Body of pancreas (tissue), 4 donors: Measurements from ENCODE around the gene CASZ1.

Experiments used
- POLR2A ChIP-seq, 3 donors: fragments of 450-650 bp; IDR thresholded peaks; one replicate each; pipeline ENCODE4 v1.6.1; 2016; ENCODE audit warnings: antibody characterized with exemption in 3 of 3, mild to moderate bottlenecking in 2 of 3
- TF ChIP-seq, protein P1 (sequence below), 7 experiments: fragments of 450-650 bp in 4 of 7; fragments of 200-600 bp in 3 of 7; sonication (generic) in 3 of 7; IDR thresholded peaks; one replicate each; pipeline ENCODE4 v1.5.1; 2016 to 2019; ENCODE audit warnings: antibody characterized with exemption in 7 of 7

DNA sequence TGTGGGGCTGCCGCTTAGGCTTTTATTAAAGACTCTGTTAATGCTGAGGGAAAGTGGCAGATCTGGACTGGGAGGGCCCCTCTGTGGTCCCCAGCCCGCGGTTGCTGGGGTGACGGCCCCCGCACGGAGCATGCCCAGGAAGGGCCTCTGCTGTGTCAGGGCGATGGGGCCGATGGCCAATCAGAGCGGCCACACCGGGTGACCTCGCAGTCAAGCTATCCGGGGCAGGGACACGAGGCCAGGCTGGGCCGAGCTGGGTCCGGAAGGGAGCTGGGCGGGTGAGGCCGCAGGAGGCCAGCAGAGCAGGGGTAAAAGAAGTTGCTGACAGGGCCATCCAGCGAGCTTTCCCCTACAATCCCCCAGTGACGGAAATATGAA, 145.1 kb downstream of the CASZ1 start:
- TF ChIP-seq, protein P1, sequence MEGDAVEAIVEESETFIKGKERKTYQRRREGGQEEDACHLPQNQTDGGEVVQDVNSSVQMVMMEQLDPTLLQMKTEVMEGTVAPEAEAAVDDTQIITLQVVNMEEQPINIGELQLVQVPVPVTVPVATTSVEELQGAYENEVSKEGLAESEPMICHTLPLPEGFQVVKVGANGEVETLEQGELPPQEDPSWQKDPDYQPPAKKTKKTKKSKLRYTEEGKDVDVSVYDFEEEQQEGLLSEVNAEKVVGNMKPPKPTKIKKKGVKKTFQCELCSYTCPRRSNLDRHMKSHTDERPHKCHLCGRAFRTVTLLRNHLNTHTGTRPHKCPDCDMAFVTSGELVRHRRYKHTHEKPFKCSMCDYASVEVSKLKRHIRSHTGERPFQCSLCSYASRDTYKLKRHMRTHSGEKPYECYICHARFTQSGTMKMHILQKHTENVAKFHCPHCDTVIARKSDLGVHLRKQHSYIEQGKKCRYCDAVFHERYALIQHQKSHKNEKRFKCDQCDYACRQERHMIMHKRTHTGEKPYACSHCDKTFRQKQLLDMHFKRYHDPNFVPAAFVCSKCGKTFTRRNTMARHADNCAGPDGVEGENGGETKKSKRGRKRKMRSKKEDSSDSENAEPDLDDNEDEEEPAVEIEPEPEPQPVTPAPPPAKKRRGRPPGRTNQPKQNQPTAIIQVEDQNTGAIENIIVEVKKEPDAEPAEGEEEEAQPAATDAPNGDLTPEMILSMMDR (IDR thresholded peaks at IDR 0.05): no peak
- no peak for TF ChIP-seq POLR2A (IDR thresholded peaks at IDR 0.05)
